Stimulated activated CD4-positive, alpha-beta T cell treated with anti-CD3 and anti-CD28 coated beads, TNF-alpha, amount 100 ng/mL, for 48 hours (primary cell): ENCODE results near the gene CERS6.

Source experiments
- DNase-seq, 3 donors: peaks; one replicate each; pipeline ENCODE4 v3.0.0-alpha.2; 2020; ENCODE audit warnings: low read depth in 3 of 3

The CERS6 gene

GRCh38 chr2:168667156-168667555 lies 211.1 kb downstream of the CERS6 start:
- DNase-seq = no peak

DNA sequence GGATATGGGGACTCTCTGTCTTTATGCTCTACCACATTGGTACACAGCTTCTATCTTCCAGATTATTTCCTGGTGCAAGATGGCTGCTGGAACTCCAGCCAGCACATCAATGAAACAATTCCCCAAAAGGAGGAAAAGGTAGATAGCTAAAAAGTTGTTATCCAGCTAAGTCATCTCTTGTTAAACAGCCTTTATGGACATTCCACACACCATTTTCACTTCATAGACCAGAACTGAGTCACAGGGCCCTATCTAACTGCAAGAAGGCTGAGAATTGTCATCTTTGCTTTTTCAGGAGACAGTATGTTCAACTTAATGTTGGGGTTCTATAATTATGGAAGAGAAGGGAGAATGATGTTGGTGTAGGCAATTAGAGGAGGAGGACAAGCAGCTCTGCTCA lies 213.1 kb downstream of the CERS6 start:
- no peak for DNase-seq

DNA sequence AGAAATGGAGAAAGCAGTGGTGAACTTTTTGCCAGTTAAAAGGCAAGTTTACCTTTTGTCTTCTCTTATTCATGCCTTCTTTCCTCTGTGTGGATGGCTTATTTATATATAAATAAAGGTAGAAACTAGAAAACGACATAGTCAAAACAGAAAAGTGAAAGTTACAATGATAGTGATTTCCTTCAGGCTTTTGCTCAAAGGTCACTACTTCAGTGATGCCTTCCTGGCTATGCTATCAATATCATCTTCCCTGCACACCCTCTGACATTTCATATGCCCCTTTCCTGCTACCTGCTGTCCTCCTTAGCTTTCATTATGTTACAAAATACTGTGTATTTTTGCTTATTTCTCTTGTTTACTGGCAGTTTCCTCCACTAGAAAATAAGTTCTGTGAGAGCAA lies 214.4 kb downstream of the CERS6 start:
- DNase-seq = no peak

- DNase-seq = no peak
Measured at GRCh38 chr2:168671932-168672331, 215.9 kb downstream of the CERS6 start.

DNA sequence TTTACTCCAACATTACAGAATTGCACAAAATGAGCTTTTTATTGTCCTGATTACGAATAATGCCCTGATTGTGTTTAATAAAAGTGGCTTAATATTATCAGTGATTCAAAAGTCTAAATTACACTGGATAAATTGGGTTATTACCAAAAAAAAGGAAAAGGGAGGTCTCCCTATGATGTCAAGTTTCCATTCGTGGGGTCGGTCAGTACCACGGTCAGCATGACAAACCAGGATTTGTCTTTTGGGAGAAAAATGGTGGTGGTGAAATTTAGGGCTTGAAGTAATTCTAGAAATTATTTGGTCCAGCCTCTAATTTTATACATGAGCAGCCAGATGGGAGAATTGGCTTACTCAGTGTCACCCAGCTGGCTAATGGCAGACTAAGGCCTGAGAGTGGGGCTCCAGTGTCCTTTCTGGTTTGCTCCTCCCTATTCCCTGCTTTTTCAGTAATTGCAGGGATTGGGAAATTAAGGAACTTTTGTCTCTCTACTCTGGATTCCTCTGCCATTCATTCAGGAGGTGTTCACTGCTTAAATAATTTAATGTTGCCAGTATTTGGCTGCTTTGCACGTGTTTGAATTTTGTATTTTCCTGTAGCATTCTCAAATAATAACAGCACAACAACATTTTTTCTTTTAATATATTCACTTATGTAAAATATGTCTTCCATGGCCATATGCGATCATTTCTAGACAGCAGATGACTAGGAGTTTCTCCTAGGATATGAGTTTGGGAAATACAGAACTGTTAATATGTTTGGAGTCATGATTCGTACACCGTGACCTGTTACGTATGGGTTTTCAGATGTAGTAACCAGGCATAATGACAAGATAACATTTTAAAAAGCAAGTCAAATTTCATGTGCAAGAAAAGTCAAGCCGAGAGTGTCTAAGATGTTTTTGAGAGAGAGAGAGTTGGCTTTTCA lies 217.5 kb downstream of the CERS6 start:
- no peak for DNase-seq

GRCh38 chr2:168678153-168678853 lies 222.2 kb downstream of the CERS6 start:
- DNase-seq = no peak

- no peak for DNase-seq
Measured at GRCh38 chr2:168679081-168679480, 223.0 kb downstream of the CERS6 start.

DNA sequence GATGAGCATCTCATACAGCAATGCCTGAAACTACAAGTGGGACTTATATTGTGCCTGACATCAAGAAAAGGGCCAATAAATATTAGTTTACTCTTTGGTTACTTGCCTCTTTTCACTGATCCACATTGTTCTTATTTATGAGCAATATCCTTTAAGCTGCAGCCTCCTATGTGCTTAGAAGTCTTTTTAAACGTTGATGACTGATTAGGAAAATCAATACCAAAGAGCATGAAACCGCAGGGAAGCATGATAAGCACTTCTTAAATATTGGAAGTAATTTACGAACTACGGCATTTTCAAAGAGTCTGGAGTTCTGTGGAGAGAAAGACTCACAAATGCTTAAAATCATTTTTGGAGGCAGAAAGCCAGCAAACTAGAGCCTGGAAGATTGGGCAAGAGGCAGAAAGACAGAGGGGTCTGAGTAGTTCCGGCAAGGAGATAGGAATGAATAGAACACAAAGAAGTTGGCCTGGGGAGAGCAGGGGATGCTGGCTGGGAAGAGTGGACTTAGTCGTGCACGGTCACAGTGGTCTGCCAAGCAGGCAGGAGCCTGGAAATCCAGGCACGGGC lies 223.8 kb downstream of the CERS6 start:
- DNase-seq = no peak

GRCh38 chr2:168683996-168684395 lies 227.9 kb downstream of the CERS6 start:
- no peak for DNase-seq

DNA sequence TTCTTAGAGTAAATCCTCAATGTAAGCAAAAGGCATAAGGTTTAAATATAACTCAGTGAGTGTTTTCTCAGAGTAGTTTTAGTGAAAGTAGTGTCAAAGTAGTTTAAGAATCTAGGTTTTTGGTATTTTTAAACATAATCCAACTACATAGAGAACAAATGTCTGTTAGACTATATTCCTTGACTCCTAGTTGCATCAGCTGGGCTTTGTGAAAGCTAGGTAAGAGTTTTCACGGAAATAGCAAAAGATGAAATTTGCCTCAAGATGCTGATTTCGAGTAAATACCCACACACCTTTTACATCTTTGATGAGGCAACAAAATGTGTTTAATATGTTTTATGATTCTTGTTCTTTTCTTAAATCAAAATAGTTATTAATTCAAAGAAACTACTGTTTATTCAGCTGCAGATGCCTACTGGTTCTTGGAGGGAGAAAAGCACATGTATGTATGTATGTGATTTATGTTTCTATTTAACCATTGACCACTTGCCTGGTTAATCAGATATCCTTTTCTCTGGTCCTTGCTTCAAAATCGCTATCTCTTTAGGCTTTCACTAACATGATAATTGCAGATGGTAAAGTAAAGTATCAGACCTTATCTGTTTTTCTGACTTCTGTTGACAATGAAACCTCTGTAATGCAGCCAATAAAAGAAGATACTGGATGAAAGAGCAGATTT lies 229.0 kb downstream of the CERS6 start:
- no peak for DNase-seq

DNA sequence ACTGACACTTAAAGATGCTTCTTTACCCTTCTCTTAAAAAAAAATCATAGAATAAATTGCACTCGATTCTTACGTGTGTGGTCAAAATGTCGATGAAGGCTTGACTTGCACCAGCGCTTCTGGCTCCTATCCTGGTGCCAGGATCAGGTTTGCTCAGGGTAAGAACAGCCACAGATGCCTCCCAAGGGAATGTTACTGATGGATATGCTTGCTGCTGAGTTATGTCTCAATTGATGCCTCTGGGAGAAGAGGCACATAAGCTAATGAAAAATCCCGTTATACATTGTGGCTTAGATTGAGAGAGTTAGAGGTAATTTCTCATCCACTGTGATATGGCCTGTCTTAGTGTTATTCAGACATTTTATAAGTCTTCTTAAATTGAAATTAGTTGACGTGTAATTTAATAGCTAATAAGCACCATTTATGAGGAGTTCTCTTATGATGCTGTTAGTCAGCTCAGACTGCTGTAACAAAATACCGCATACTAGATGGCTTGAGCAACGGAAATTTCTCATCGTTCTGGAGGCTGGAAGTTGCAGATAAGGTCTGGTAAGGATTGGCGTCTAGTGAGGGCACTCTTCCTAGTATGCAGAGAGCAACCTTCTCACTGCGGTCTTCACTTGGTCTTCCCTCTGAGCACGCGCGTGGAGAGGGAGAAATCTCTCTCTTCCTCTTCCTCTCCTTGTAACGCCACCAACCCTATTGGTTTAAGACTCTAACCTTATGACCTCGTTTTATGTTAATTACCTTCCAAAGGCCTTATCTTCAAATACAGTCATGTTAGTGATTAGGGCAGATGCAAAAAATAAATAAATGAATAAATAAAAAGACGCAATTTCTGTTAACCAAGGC lies 229.8 kb downstream of the CERS6 start:
- DNase-seq = no peak

DNA sequence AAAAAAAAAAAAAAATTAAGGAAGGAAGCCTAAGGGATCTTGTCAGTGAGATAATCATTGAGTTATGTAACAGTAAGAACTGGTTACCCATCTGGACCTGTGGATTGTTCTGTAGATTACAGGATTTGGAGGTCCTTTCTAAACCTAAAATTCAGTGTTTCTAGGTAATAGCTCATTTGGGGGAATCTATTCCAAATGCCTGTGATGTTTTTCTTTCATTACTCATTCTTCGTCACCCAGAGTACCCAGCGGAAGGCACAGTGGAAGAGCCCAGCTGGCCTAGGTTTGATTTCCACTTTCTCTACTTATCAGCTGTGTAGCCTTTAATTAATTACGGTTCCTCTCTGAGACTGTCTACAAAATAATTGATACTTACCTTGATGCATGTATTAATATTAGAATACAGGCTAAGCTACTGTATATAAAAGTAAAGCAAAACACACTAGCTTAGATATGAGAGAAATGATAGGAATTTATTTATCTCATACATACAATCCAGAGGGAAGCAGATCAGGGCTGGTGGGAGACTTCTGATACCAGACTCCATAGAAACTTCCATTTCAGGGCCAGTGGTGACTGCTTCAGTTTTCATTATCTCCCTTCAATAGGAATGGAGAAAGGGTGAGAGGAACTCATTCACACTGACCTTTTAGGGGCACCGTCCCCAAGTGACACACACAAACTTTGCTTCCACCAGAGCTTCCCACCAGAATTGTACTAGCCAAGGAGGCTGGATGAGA lies 230.6 kb downstream of the CERS6 start:
- DNase-seq = no peak

- DNase-seq = no peak
Measured at GRCh38 chr2:168687314-168687713, 231.2 kb downstream of the CERS6 start.

DNA sequence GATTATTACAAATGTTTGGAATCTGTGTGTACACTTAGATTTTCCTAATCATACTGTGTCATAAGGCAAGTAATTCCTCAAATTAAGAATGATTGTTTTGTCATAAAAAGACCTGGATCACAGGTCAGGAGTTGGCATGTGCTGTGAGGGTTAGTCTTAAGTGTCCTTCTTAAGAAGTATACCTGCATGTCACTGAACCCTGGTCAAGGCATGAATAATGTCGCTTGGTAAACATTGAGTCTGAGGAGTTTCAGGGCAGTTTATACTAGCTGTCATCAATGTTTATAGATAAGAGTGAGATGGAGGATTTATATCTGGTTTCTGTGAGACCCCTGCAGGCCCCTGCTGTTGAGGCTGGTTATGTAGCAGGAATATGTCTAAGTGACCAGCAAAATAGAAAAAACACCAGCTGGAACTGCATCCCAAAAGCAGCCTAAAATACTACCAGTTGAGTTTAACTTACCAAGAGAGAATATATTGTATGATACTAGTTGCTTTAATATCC lies 234.4 kb downstream of the CERS6 start:
- no peak for DNase-seq

DNA sequence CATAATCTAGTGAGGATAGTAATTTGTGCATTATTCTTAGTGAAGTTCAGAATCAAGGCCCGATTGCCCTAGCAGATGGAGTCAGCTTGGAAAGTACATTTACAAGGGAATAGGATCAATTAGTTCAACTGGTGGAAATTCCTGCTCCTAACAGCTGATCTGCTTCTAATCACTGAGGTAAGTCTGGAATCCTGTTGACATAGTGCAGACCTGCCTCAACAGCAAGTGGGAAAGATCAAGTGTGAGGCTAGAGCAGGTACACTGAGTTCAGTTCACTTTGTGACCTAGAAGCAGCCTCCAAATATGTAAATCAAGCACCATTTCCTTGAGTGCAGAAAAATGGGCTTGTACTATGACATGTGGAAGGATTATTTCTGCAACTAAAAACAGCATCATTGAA lies 235.1 kb downstream of the CERS6 start:
- DNase-seq = no peak

DNA sequence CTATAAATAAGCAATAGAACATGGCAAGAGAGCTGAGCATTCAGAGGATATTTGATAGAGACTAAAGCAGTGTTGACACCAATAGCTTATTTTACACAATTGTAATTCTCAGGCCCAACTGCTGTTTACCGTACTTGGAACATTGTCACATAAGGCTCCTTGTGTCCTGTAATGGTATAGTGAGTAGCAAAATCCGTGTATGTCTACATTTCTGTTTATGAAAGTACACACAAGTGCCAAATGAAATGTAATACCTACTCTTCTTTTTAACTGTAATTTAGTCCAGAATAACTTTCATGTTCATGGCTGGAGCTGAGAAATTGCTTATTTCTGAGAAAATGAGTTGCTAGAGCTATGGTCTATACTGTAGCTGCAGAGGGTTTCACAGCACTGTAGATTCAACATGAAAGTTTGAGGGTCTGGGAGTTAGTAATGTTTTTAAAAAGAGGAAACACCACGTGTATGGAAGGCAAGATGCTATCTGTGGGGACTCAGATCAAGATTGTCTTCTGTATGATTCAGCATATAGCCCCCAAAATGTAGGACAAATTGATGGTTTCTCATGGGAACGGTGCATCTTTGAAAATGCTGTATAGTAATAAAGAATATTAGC lies 236.2 kb downstream of the CERS6 start:
- DNase-seq = no peak

- no peak for DNase-seq
Measured at GRCh38 chr2:168694173-168694572, 238.1 kb downstream of the CERS6 start.

- no peak for DNase-seq
Measured at GRCh38 chr2:168694866-168695265, 238.8 kb downstream of the CERS6 start.

- DNase-seq = no peak
Measured at GRCh38 chr2:168697668-168698121, 241.6 kb downstream of the CERS6 start.

- no peak for DNase-seq
Measured at GRCh38 chr2:168698969-168699368, 242.9 kb downstream of the CERS6 start.
